Lower leg skin (tissue), 4 donors: ENCODE results near the gene SOHLH1. TPM values are rescaled to one million over a fixed set of nuclear protein-coding genes. Genes with fewer than 3 reads are reported as not detected.

Experiments
- DNase-seq, 2 donors: peaks; one replicate each; pipeline ENCODE4 v3.0.0-alpha.2; 2019; ENCODE audit warnings: low spot score in 2 of 2
- H3K4me3 ChIP-seq: fragments of 200-600 bp; sonication (generic); 2 replicates; pipeline ENCODE4 v1.5.1; 2017; ENCODE audit warnings: mild to moderate bottlenecking, low read depth; ENCODE audit not compliant: poor library complexity, severe bottlenecking
- CTCF ChIP-seq, 3 donors: fragments of 450-650 bp; IDR thresholded peaks; one replicate each; pipeline ENCODE4 v1.5.1; 2016; ENCODE audit warnings: antibody characterized with exemption in 3 of 3, mild to moderate bottlenecking in 3 of 3, moderate library complexity in 2 of 3
- POLR2A ChIP-seq, 2 donors: fragments of 450-650 bp; IDR thresholded peaks; one replicate each; pipeline ENCODE4 v1.6.1; 2016 to 2017; ENCODE audit warnings: antibody characterized with exemption in 2 of 2, mild to moderate bottlenecking in 1 of 2, moderate library complexity in 1 of 2
- WGBS, 2 donors: methylation state at CpG; one replicate each; pipeline ENCODE4 v1.1.5; 2018; 5-methylcytosine and 5-hydroxymethylcytosine counted together
- intact Hi-C: fragments of 100-400 bp; cut with DNase I; formaldehyde crosslinking; loops from one replicate; pipeline ENCODE4 v1.15.0; 2023; ENCODE audit warnings: low total_unique reads
- total RNA-seq, 4 donors: library from RNA; depleted of rRNA; stranded (reverse); fragments of >200 nt; gene quantifications; one replicate each; pipeline ENCODE4 v1.1.0, GENCODE V29; 2016

SOHLH1 gene
- total RNA-seq, 4 donors from 2014 or later, result 0.71 TPM; not detected in 3

GRCh38 chr9:135648494-135649410, 50.5 kb downstream of the SOHLH1 start:
- intact Hi-C loops, result no loop called here
- H3K4me3 ChIP-seq, result no peak overlapping the region
- DNase-seq, result peak in 1 of 2 donors; percentile 10
- no peak for TF ChIP-seq POLR2A (IDR thresholded peaks at IDR 0.05)
- WGBS, 2 donors, result 78 to 80% methylated on average over 10 of the region's 10 CpGs

DNA sequence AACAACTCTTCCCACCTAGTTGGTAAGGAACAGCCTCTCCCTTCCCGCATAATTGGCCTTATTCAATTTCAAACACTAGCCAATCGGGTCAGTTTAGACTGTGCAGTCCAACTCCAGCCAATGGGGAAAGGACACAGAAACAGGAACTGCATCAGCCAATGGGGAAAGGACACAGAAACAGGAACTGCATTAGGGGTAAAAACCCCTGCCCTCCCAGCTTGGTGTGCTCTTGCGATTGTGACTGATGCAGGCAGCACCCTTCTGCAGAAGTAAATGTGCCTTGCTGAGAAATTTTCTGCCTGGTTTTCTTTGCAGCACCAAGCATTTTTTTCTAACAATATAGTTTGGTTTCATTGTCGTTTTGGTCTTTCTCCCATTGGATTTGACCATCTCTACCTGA, 51.4 kb downstream of the SOHLH1 start:
- TF ChIP-seq POLR2A (IDR thresholded peaks at IDR 0.05), result no peak
- intact Hi-C loops, result no loop called here
- 88 to 90% methylated on average over 4 of the region's 4 CpGs for WGBS, 2 donors
- no peak overlapping the region for H3K4me3 ChIP-seq
- DNase-seq, result peak in 1 of 2 donors; percentile 14

DNA sequence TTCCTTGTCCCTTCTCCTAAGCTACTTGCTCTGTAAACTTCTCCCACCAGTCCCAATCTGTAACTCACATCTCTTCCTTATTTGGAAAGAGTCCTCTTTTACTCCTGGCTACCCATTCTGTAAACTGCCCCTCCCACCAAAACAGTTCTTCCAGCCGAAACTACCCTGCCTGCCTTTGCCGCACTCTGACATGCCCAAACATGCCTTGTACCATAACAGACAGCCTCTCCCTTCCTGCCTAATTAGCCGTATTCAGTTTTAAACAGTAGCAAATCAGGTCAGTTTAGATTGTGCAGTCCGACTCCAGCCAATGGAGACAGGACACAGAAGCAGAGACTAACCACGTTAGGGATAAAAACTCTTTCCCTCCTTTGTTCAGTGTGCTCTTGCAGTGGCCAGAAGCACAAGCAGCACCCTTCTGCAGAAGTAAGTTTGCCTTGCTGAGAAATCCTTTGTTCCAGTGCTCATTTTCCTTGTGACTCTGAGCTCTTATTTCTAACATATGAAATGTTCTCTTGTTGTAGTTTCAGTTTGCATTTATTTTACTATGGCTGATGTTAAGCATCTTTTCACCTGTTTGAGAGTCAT, 54.6 kb downstream of the SOHLH1 start:
- no peak for TF ChIP-seq POLR2A (IDR thresholded peaks at IDR 0.05)
- no peak for TF ChIP-seq CTCF (IDR thresholded peaks at IDR 0.05)
- H3K4me3 ChIP-seq, result no peak overlapping the region
- intact Hi-C loops, result no loop called here
- WGBS, 2 donors, result 63 to 72% methylated on average over 5 of the region's 5 CpGs
- DNase-seq, result peak in 1 of 2 donors; percentile 6

Other genes starting within 250 kb of the SOHLH1 start
- 10 to 100 TPM in 1 of 4 donors, 1 to 10 TPM in 3; 8.4 to 11.5 (median 9.2) TPM for gene PPP1R26, start 219.7 kb downstream of the SOHLH1 start, total RNA-seq
- 10 to 100 TPM; 41.3 to 61.6 (median 49.7) TPM for gene MRPS2, start 198.8 kb downstream of the SOHLH1 start, total RNA-seq
- gene LCN1, start 178.0 kb downstream of the SOHLH1 start, total RNA-seq, result not detected
- 1 to 10 TPM in 2 of 4 donors, not detected in 2; 4.7 to 6.6 TPM for gene OBP2A, start 153.4 kb downstream of the SOHLH1 start, total RNA-seq
- gene PAEP, start 137.7 kb downstream of the SOHLH1 start, total RNA-seq, result 1 to 10 TPM in 1 of 4 donors, under 1 TPM in 2, not detected in 1; 0.71 to 2.7 (median 0.89) TPM
- gene GLT6D1, start 59.9 kb downstream of the SOHLH1 start, total RNA-seq, result not detected
- gene LCN9, start 36.2 kb downstream of the SOHLH1 start, total RNA-seq, result not detected
- under 1 TPM in 1 of 4 donors, not detected in 3; 0.10 TPM for gene KCNT1, start 2.7 kb upstream of the SOHLH1 start, total RNA-seq
- gene CAMSAP1, start 208.1 kb upstream of the SOHLH1 start, total RNA-seq, result 10 to 100 TPM; 32.2 to 46.1 (median 34.0) TPM